Stimulated activated CD4-positive, alpha-beta T cell treated with anti-CD3 and anti-CD28 coated beads, Interleukin-1b, Interleukin-23, amount 100 ng/mL, for 1 hour (primary cell): ENCODE results near the gene TMEM107.
"Not testable (repeated sequence)": the region's sequence is repeated elsewhere in the genome, so short reads cannot be mapped to it uniquely, and the experiment has no call there.

Experiments
- DNase-seq, 2 donors: peaks; one replicate each; pipeline ENCODE4 v3.0.0-alpha.2; 2020; ENCODE audit warnings: low read depth in 2 of 2

The TMEM107 gene

DNA sequence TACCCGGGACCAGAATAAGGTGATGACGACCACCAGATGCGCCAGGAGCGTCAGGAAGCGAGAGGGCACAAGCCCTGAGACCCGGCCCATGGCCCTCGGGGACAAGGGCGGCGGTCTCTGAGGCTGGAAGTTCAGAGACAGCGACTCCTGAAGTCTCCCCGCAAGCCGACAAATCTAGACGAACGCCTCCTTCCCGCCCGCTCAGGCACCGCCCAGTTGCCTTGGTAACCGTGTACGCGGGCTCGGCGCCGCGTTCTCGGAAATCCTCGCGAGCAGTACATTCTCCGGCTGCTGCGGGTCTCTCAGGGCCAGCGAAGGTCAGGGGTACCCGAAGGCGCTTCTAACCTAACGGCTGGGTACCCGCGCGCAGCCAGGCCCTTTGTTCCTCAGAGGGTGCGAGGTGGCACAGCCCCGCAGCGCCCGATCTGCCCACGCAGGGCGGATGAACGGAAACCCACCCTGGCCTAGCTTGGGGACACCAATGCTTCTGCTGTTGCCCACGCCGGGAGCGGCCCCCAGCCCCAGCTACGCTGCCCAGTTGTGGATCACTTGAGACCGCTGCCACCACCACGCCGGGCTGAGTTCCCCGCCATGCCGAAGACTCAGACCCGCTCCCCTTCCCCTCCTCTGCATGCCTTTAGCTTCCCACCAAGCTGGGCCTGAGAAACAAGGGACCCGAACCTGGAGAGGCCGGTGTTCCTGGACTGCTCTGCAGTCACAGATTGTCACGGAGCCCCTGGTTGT lies at the start of gene TMEM107:
Gene TMEM107 (minus strand): TSS at position 184 of the 744 bp plus-strand sequence. CDS start 94 bp downstream, at position 90.
- peak in 1 of 2 donors; percentile 61 for DNase-seq

DNA sequence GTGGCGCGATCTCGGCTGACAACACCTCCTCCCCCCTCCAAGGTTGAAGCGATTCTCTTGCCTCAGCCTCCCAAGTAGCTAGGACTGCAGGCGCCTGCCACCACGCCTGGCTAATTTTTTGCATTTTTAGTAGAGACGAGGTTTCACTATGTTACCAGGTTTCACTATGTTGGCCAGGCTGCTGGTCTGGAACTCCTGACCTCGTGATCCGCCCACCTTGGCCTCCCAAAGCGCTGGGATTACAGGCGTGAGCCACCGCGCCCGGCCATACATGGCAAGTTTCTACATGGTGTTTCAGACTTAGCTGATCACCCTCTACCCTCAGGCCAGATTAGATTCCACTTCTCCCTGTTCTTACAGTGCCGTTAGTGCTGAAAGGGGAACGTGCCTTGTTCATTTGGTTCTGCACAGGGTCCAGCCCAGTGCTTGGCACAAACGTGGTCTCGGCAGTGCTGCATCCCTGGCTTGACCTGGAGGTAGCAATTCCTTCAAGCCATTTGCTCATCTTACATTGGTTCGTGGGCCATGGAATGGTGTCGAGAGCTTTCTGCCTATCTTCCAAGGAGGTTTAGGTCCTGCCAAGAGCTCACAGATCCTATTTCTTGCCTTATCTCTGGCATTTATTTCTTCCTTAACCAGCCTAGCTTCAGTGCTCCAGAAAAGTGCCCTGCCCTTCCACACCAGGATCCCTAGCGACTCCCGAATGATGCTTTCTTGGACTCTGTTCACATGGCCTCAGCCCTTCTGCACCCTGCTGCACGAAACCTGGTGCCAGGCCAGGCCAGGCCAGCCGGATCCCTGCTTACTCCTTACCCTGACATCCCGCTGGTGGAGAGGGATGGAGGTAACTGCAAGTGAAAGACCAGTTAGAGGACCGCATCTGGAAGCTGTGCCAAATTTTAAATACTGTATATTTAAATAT lies 49.0 kb upstream of the TMEM107 start:
- no peak for DNase-seq

DNA sequence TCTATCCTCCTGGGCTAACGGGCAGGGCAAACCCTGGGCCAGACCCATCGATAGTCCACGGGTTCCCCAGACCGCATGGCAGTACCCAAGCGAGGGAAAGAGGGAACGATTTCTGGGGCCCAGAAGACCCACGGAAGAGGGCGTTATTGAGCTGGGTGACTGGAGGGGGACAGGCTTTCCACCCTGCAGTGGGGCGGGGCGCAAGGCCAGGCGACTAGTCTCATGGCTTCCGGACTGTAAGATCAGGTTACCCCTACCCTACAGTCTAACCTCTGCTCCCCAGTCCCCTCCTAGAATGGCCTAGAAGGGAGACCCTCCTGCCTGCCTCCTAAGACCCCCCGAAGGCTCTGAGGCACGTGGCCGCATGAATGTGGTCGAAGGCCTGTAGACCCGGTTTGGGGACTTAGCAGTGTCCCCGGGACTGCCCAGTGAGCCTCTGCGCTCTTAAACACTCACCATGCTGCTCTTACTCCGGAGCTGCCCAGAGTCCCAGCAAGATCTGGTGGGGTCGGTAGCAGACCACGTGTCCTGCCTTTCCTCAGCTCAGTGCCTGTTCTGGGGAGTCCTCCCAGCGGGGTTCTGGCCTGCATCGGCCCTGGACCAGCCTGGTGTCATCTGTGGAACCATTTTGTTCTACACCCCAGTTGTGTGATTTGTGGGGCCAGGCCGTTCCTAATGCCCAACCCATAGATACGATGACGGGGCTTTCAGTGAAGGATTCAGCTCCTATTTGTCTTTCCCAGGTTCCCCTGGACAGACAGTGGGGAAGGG lies 47.4 kb upstream of the TMEM107 start:
- peak in 1 of 2 donors; percentile 11 for DNase-seq

DNA sequence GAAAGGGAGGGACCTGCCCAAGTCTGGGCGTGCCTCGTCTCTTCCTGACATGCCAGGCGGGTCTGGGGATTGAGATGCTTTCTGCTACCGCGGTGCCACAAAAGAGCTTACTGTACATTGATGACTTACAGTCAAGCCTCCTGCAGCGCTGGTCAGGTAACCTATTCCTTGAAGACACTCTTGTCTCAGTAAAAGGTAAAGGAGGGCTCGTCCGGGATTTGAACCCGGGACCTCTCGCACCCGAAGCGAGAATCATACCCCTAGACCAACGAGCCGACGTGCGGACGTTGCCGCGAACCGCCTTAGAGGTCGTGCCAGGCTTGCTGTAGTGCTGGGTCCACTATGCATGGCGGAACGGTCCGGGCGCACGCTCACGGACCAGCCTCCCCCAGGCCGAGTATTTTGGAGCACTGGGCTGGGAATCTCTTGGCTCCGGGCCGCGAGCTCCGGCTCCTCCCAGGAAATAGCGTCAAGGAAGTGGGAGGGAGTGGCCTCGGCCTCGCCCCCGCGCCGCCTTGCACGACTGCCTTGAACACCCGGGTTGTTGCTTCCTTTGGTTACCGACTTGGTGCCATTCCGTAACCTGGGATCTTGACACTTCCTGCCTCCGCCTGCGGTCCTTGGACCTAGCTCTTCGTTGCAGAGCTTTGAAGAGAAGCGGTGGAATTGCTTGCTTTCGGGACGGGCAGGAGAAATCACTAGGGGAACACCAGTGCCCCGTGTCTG lies 46.6 kb upstream of the TMEM107 start:
- DNase-seq, result peak; percentile 73 to 81

DNA sequence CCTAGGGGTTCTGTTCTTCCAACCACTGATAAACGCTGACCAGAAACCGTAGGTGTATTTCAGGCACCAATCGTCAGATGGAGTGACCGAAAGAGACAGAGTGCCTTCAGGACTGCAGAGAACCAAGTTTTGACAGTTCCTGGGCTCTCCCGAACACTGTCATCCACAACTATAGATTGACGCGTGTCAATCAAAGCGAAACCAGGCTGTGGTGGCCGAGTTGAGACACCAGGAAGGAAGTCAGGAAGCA lies 46.1 kb upstream of the TMEM107 start:
- DNase-seq, result no peak

DNA sequence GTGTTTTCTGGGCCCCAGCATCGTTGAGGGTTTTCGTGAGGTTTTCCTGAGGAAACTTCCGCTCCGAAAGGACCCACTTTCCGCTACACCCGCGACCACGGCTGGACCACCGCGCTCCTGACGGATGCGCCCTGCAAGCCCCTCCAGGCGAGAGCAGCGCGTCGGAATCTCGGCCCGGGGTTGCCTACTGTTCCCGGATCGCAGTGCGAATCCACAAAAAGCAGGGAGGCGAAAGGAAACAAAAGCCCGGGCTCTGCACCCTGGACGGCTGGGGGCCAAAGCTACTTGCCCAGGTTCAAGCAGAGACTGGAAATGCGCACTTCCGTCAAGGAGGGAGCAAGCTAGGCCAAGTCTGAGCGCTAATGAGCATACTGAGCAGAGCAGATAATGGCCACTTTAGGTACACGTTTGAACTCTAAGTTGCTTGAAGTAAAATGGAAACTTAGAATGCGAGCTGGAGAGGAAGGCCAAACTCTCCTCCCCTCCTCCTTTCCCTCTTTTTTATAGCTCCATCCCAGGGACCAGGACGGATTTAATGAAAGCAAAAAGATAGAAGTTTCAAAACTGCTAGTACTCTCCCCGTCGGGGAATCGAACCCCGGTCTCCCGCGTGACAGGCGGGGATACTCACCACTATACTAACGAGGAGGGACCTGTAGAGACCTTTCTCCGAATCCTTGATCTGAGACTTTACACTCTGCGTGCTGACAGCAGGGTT lies 45.6 kb upstream of the TMEM107 start:
- peak; percentile 83 to 89 for DNase-seq

DNA sequence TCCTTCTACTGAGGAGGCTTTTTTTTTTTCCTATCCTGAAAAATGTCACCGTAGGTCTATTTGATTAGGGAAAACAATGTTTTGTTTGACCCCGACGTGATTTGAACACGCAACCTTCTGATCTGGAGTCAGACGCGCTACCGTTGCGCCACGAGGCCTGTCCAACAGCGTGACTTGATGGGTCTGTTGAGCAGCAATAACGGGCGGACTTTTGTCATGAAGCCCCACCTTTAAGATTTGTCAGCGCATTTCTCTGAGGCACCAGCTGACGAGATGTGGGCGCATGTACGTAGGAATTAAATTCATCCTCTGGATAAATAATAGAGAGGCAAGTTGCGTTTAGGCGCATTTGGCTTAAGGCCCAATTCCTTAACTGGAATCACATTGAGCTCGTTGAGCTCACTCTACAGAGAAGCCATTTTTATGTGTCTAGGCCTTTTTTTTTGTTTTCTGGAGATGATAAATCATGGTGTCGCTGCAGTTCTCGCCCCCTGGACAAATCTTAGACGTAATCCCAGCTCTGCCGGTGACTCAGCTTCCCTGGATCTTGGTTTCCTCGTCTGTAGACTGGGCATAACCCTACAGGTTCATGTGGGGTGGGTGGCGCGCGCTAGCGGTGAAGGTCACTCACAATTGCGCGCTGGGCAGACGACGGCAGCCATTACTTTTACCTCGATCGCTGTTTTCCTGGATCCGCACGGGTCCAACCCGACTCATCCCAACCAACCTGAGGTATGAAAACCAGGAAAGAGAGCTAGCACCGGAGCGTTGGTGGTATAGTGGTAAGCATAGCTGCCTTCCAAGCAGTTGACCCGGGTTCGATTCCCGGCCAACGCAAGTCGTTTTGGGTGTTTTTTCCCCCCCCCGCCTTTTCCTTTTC lies 44.8 kb upstream of the TMEM107 start:
- peak; percentile 68 to 91 for DNase-seq

DNA sequence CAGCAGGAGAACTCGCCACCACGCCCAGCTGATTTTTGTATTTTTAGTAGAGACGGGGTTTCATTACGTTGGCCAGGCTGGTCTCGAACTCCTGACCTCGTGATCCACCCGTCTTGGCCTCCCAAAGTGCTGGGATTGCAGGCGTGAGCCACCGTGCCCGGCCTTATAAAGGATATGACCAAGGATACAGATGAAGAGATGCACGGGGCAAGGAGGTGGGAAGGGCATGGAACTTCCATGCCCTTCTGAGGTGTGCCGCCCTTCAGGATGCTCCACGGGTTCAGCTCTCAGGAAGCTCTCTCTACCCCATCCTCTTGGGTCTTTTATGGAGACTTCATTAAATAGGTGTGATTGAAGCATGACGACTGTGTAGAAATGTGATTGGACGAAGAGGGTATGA lies 37.8 kb upstream of the TMEM107 start:
- DNase-seq, result not testable (repeated sequence)

DNA sequence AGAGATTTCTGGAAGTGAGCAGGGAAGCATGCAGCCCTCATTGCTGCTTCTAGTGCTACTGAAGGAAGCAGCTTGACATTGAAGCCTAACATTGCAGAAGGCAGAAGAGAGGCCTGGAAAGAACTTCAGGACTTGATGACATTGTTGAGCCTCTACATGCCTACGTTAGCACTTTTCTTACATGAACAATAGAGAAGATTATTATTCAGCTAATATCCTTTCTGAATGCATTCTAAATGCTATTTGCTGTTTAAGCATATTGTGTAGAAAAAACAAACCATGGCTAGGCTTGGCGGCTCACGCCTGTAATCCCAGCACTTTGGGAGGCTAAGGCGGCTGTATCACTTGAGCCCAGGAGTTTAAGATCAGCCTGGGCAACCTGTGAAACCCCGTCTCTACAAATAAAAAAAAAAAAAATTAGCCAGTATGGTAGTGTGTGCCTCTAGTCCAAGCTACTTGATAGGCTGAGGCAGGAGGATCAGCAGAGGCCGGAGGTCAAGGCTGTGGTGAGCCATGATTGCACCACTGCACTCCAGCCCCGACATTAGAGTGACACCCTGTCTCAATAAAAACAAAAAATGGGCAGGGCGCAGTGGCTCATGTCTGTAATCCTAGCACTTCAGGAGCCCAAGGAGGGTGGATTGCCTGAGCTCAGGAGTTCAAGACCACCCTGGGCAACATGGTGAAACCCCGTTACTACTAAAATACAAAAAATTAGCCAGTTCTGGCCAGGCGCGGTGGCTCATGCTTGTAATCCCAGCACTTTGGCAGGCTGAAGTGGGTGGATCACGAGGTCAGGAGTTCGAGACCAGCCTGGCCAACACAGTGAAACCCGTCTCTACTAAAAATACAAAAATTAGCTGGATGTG lies 36.4 kb upstream of the TMEM107 start:
- no peak for DNase-seq

- no peak for DNase-seq
Observed at GRCh38 chr17:8210761-8211458, 34.7 kb upstream of the TMEM107 start.

DNA sequence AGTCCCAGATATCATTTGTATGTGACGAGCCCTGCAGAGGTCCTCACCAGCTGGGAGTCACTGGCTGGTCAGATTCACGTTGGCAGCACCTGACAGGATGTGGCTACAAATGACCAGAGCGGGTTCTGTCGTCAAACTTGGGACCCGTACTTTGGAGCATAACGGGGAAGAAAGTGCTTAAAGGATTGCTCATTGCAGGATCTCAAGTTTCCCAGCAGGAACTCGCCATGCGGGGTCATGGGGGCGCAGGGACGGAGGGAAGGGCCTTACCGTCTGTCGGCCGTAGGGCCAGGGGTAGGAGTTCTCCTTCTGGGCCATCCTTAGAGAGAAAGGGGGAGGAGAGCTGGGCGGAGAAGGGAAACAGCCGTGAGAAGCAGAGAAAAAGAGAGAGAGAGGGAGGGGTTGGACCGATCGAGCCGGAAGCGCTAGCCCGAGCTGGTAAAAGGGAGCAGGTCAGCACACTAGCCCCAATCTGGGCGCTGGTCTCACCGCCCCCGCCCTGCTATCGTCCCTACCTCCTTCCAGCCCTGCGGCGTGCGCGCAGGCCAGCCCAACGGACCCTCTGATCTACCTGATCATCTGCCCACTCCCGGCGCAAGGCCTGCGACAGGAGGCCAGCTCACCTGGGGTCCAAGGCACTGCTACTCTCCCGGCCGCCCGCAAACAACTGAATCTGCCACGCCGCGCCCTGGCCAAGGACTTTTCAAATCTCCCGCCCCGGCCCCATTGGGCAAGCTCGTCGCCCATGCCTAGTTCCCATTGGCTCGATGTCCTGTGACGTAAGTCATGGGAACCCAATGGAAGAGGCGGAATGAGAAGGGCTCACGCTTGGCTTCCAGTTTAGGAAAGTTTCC lies 34.0 kb upstream of the TMEM107 start, which contains the start of gene AURKB:
Gene AURKB (minus strand): TSS at position 669 of the 854 bp plus-strand sequence. CDS start 351 bp downstream, at position 318.
- peak; percentile 80 for DNase-seq

- DNase-seq, result no peak
Observed at GRCh38 chr17:8206536-8206935, 30.4 kb upstream of the TMEM107 start.

DNA sequence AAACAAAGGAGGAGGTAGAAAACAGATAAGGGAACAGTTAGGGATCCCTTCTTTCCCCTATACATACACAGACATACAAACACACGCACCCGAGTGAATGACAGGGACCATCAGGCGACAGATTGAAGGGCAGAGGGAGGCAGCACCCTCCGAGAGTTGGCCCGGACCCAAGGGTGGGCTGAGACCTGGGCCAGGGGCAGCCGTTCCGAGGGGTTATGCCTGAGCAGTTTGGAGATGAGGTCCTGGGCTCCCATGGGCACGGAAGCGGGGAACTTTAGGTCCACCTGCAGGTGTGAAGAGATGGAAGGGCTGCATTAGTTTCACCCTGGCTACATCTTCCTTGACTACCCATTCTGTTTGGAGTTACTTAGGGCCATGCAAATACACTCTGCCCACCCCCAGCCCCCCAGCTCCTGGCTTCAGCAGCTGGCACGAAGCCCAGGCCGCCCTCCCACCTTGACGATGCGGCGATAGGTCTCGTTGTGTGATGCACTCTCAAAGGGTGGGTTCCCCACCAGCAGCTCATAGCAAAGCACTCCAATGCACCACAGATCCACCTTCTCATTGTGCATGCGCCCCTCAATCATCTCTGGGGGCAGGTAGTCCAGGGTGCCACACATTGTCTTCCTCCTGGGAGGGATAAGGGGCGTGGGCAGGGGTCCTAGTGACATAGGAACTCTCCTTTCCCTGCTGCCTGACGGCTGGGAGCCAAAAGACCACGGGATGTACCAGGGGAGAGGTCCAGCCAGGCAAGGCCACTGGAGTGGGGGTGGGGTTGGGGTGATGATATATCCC lies 28.8 kb upstream of the TMEM107 start:
- no peak for DNase-seq

- DNase-seq, result no peak
Observed at GRCh38 chr17:8192070-8192815, 16.1 kb upstream of the TMEM107 start.

GRCh38 chr17:8190506-8190905 lies 14.3 kb upstream of the TMEM107 start:
- no peak for DNase-seq
